Activated CD4-positive, alpha-beta T cell treated with anti-CD3 and anti-CD28 coated beads for 1 hour (primary cell): Measurements from ENCODE around the gene RHOBTB3.

ENCODE experiments used
- DNase-seq: peaks from one replicate; pipeline ENCODE4 v3.0.0-alpha.2; 2020

RHOBTB3 gene

GRCh38 chr5:95770830-95771708, 39.9 kb downstream of the RHOBTB3 start:
- DNase-seq = no peak

- DNase-seq = no peak
These were observed 40.8 kb downstream of the RHOBTB3 start for GRCh38 chr5:95771892-95772291.

- no peak for DNase-seq
These were observed 42.4 kb downstream of the RHOBTB3 start for GRCh38 chr5:95773335-95774059.

DNA sequence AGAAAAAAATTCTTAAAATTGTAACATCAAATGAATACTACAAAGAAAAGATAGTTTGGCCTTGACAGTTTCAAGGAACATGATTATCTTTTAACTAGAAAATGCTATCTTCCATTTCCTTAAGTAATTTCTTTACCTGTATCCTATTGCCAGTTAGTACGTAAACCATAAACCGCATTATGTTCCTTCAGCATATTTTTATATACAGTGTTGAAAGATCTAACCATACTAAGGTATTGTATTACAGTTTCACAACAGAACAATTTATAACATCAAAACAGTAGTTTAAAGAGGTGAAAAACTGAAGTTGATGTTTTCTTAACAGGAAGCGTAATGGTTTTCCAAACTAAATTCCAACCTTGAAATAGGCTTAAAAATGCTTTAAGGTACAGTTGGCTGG, 46.3 kb downstream of the RHOBTB3 start:
- DNase-seq = no peak

GRCh38 chr5:95778713-95779436, 47.7 kb downstream of the RHOBTB3 start:
- no peak for DNase-seq

GRCh38 chr5:95779611-95780010, 48.5 kb downstream of the RHOBTB3 start:
- DNase-seq = no peak

DNA sequence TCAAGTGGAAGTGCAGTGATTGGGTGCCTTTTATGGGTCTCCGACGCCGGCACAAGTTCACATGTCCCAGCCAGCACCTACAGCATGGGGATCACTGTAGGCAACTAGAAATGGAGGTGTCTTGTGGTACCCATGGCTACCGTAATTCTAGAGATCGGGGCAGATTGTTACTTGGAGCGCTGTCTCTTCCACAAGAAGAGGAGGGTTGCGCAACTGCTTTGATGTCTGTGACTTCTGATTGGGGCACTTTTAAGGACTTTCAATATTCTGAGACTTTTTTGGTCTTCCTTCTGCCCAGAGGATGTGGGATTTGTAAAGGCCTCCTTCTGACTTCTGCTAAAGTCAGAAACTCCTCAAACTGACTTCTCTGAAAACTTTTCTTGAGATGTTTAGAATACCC, 49.5 kb downstream of the RHOBTB3 start:
- DNase-seq = no peak

- peak; percentile 58 for DNase-seq
These were observed 50.0 kb downstream of the RHOBTB3 start for GRCh38 chr5:95781101-95781583.

DNA sequence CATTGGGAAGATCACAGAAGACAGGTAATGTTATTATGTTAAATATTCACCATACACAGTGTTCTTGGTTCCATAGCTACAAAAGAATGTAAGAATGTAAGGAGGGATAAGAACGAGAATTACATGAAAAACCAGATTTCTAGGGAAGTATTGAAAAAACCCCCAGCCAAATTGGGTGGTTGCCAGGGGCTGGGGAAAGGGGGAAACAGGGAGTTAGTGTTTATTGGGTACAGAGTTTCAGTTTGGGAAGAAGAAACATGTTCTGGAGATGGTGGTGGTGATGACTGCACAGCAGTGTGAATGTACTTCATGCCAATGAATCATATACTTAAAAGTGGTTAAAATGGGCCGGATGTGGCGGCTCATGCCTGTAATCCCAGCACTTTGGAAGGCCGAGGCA, 51.0 kb downstream of the RHOBTB3 start:
- DNase-seq = no peak

DNA sequence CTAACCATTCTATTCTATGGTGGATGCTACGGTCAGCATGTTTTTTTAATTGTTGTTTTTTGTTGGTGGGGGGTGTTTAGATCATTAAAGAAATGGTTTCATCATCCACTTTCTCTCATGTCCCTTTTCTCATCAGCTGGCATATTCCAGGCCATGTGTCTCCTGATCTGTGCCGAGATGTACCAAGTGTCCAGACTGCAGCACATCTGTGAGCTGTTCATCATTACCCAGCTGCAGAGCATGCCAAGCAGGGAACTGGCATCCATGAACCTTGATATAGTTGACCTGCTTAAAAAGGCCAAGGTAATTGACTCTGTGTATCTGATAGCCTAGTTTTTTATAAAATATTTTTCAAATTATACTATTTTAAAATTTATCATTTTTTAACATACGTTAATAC, 52.5 kb downstream of the RHOBTB3 start:
- no peak for DNase-seq

DNA sequence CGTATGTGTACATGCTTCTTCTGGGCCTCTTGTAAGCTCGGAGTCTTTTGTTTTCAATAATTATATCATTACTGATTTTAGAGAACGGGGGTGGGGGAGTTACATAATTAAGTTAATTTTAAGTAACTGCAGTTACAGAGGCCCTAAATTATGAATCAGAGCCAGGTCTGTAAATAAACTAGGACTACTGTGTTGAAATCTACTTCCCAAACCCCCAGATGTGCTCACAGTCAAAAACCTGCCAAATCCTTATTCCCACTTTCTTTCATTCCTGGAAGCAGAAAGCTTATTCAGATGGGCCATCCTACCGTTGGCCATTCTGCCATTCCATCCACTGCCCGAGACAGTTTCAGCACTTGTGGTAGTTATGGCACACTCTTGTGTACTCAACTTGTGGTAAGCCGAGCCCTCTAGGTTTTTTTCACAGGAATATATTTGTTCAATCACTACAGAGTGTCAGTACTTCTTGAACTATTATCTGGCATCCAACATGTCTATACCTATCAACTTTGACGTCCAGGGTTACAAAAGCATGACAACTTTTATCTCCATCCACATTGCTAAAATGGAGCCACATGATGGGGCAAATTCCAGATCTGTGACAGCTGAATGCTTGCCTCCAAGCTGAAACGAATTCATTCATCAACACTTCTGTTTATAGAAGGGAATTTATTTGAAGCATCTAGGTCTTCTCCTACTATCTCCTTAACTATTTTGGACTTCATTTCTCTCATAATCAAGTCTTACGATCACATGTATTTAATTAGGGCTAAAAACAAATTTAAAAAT, 53.6 kb downstream of the RHOBTB3 start:
- no peak for DNase-seq

DNA sequence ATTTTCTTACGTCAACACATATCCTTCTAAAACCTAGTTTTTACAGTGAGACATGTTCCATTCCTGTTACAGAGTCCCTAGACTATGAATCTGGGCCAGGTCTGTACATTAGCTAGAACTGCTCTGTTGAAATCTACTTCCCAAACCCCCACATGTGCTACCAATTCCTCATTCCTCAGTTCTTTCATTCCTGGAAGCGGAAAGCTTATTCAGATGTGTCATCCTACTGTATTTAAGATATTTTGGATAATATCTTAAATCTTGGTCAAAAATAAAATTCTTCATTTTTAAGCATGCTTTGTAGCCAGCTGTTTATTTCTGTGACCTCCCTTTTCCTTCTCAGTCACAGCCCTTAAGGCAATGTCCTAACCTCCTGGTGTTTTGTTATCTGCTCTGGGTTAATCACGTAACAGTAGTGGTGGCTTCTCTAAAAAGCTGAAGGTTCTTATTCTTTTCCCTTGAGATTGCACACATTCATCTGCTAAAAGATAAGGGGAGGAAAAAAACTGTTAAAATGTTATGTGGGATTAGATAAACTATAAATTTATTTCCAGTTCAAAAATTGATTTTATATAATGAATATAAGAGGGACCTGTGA, 55.8 kb downstream of the RHOBTB3 start:
- no peak for DNase-seq

GRCh38 chr5:95788493-95788892, 57.4 kb downstream of the RHOBTB3 start:
- no peak for DNase-seq

- no peak for DNase-seq
These were observed 60.6 kb downstream of the RHOBTB3 start for GRCh38 chr5:95791751-95792150.

GRCh38 chr5:95794070-95794516, 63.0 kb downstream of the RHOBTB3 start:
- no peak for DNase-seq

- no peak for DNase-seq
These were observed 66.2 kb downstream of the RHOBTB3 start for GRCh38 chr5:95797301-95797700.

GRCh38 chr5:95798048-95798447, 66.9 kb downstream of the RHOBTB3 start:
- no peak for DNase-seq

DNA sequence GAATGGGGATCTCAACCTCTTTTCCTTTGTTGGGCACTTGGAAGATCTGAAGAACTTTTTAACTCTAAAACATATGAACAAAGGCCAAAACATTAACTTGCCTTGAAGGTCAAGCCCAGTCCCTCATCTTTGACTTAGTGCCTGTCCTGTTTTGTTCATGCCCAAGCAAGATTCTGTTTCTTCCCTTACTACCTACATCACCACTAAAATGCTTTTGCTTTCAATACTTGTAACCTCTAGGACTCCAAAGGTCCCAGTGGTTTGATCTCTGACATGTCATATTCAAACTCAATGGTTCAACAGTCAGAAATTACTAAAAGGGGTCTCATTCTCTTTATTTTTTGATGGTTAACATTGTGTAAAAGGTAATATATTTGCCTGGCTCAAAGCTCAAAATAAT, 67.4 kb downstream of the RHOBTB3 start:
- no peak for DNase-seq

- DNase-seq = no peak
These were observed 68.2 kb downstream of the RHOBTB3 start for GRCh38 chr5:95799191-95799835.

- no peak for DNase-seq
These were observed 69.4 kb downstream of the RHOBTB3 start for GRCh38 chr5:95800553-95800952.

- DNase-seq = no peak
These were observed 70.4 kb downstream of the RHOBTB3 start for GRCh38 chr5:95801532-95801931.

GRCh38 chr5:95801961-95802360, 70.8 kb downstream of the RHOBTB3 start:
- no peak for DNase-seq
